ENCODE data around the gene CALR. TPM values are rescaled to one million over a fixed set of nuclear protein-coding genes. Genes with fewer than 3 reads are reported as not detected.

CALR gene
- total and polyA plus RNA-seq, 9 of the 15 experiments (the other 6 are each of a cell fraction or from before 2014, with no cell fraction given): 126 to 811 (median 642) TPM

GRCh38 chr19:12987781-12988180, 49.4 kb downstream of the CALR start (continued):
- TF ChIP-seq, protein P1, sequence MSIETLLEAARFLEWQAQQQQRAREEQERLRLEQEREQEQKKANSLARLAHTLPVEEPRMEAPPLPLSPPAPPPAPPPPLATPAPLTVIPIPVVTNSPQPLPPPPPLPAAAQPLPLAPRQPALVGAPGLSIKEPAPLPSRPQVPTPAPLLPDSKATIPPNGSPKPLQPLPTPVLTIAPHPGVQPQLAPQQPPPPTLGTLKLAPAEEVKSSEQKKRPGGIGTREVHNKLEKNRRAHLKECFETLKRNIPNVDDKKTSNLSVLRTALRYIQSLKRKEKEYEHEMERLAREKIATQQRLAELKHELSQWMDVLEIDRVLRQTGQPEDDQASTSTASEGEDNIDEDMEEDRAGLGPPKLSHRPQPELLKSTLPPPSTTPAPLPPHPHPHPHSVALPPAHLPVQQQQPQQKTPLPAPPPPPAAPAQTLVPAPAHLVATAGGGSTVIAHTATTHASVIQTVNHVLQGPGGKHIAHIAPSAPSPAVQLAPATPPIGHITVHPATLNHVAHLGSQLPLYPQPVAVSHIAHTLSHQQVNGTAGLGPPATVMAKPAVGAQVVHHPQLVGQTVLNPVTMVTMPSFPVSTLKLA (conservative IDR thresholded peaks at IDR 0.05): no peak
- TF ChIP-seq ID3 (CRISPR knock-in tag; IDR thresholded peaks at IDR 0.05) (no peak), ID3 (tag; IDR thresholded peaks at IDR 0.05) (no peak), EZH2 (IDR thresholded peaks at IDR 0.05; ENCODE audit: borderline replicate concordance, low read depth, low read length) (no peak), ZBTB40 (IDR thresholded peaks at IDR 0.05) (no peak), ZBTB40 (CRISPR knock-in tag; IDR thresholded peaks at IDR 0.05) (no peak)
- TF ChIP-seq, protein P2, sequence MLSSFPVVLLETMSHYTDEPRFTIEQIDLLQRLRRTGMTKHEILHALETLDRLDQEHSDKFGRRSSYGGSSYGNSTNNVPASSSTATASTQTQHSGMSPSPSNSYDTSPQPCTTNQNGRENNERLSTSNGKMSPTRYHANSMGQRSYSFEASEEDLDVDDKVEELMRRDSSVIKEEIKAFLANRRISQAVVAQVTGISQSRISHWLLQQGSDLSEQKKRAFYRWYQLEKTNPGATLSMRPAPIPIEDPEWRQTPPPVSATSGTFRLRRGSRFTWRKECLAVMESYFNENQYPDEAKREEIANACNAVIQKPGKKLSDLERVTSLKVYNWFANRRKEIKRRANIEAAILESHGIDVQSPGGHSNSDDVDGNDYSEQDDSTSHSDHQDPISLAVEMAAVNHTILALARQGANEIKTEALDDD (IDR thresholded peaks at IDR 0.05): no peak
- TF ChIP-seq, protein P3, sequence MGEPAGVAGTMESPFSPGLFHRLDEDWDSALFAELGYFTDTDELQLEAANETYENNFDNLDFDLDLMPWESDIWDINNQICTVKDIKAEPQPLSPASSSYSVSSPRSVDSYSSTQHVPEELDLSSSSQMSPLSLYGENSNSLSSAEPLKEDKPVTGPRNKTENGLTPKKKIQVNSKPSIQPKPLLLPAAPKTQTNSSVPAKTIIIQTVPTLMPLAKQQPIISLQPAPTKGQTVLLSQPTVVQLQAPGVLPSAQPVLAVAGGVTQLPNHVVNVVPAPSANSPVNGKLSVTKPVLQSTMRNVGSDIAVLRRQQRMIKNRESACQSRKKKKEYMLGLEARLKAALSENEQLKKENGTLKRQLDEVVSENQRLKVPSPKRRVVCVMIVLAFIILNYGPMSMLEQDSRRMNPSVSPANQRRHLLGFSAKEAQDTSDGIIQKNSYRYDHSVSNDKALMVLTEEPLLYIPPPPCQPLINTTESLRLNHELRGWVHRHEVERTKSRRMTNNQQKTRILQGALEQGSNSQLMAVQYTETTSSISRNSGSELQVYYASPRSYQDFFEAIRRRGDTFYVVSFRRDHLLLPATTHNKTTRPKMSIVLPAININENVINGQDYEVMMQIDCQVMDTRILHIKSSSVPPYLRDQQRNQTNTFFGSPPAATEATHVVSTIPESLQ (CRISPR knock-in tag; IDR thresholded peaks at IDR 0.05): no peak
